GM13977 (cell line): ENCODE results near the gene TSPAN15.
"Not testable (repeated sequence)": the region's sequence is repeated elsewhere in the genome, so short reads cannot be mapped to it uniquely, and the experiment has no call there.

Experiments
- DNase-seq: peaks from one replicate; pipeline ENCODE4 v3.0.0; 2012; ENCODE audit warnings: low spot score
- in situ Hi-C: fragments of 300-500 bp; cut with MboI; formaldehyde crosslinking; loops from one replicate; pipeline ENCODE4 v1.12.0; 2022; ENCODE audit warnings: low sequenced_read_pairs, low pct_unique_long_range_greater_than_20kb, mixed read lengths, inconsistent platforms; ENCODE audit not compliant: unreplicated experiment
- TF ChIP-seq, protein P1 (sequence below): IDR thresholded peaks from 2 replicates; pipeline ENCODE4 v1.5.1; 2012; ENCODE audit warnings: mild to moderate bottlenecking, control low read depth; ENCODE audit not compliant: insufficient read depth; ENCODE audit errors: extremely low read depth, missing control alignments

Gene TSPAN15

GRCh38 chr10:69481811-69482524, 30.7 kb downstream of the TSPAN15 start:
- in situ Hi-C loops, result no loop called here
- DNase-seq, result no peak
- TF ChIP-seq, protein P1, sequence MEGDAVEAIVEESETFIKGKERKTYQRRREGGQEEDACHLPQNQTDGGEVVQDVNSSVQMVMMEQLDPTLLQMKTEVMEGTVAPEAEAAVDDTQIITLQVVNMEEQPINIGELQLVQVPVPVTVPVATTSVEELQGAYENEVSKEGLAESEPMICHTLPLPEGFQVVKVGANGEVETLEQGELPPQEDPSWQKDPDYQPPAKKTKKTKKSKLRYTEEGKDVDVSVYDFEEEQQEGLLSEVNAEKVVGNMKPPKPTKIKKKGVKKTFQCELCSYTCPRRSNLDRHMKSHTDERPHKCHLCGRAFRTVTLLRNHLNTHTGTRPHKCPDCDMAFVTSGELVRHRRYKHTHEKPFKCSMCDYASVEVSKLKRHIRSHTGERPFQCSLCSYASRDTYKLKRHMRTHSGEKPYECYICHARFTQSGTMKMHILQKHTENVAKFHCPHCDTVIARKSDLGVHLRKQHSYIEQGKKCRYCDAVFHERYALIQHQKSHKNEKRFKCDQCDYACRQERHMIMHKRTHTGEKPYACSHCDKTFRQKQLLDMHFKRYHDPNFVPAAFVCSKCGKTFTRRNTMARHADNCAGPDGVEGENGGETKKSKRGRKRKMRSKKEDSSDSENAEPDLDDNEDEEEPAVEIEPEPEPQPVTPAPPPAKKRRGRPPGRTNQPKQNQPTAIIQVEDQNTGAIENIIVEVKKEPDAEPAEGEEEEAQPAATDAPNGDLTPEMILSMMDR, result no peak

- TF ChIP-seq, protein P1, result no peak
- no peak for DNase-seq
- in situ Hi-C loops, result no loop called here
Measured at GRCh38 chr10:69483963-69484362, 32.7 kb downstream of the TSPAN15 start.

GRCh38 chr10:69484736-69485135, 33.5 kb downstream of the TSPAN15 start:
- TF ChIP-seq, protein P1, result no peak
- in situ Hi-C loops, result no loop called here
- DNase-seq, result no peak

DNA sequence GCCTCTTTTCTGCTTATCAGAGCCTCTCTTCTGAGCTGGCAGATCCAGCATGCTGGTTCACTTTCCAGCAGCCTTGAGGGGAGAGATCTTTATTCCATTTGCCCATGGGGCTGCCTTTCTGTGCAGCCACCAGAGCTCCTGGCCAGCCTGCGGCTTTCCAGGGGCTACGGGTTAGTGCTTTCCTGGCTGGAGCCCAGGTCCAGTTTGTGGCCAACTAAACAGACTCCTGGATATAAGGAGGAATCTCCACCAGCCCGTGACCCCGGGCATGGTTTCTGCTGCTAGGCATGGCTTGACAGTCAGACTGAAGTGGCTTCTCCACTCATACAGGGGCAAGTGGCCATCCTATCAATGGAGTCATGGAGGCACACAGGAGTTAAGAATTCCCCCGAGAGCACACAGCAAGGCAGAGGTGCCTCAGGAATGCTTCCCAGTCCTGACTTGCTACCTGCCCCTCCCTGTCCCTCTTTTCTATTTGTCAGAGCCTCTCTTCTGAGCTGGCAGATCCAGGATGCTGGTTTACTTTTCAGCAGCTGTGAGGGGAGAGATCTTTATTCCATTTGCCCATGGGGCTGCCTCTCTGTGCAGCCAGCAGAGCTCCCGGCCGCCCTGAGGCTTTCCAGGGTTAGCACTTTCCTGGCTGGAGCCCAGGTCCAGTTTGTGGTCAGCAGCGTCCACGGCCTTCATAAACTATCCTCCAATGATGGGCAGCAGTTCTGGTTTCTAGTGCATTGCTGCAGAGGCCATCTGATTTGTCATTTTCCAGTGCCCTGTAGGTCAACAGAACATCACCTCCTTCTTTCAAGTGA, 35.9 kb downstream of the TSPAN15 start:
- TF ChIP-seq, protein P1, result no peak
- DNase-seq, result no peak
- in situ Hi-C loops, result no loop called here

- DNase-seq, result not testable (repeated sequence)
Measured at GRCh38 chr10:69488149-69488844, 37.0 kb downstream of the TSPAN15 start.

DNA sequence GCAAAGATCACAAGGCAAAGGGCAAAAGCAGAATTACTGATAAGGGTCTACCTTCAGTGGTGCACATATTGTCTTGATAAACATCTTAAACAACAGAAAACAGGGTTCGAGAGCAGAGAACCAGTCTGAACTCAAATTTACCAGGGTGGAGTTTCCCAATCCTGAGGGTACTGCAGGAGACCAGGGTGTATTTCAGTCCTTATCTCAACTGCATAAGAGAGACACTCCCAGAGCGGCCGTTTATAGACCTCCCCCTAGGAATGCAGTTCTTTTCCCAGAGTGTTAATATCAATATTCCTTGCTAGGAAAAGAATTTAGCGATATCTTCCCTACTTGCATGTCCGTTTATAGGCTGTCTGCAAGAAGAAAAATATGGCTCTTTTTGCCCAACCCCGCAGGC, 37.6 kb downstream of the TSPAN15 start:
- in situ Hi-C loops, DNase-seq: not testable (repeated sequence)

More at GRCh38 chr10:69488149-69488844, 37.0 kb downstream of the TSPAN15 start:
- in situ Hi-C loops, result not testable (repeated sequence)

DNA sequence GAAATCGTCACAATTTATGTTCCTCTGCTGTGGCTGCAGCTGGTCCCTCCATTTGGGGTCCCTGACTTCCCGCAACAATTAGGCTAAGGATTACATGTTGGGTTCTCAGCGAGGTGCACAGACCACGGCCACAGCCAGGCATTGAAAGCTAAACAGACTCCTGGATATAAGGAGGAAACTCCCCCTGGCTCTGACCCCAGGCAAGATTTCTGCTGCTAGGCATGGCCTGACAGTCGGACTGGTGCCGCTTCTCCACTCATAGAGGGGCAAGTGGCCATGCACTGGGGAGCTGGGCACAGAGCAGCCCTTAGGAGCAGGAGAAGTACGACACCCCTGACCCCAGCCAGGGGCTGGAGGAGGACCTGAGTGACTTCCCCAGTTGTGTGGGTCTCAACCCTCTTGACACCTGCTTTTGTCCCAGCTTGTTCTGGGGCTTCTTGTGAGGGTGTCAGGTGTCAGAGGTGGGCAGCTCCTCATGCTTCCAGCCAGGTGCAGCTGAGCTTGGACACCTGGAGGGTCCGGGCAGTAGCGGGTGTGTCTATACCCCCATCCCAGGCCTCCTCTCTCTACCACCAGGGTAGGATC, 38.3 kb downstream of the TSPAN15 start:
- TF ChIP-seq, protein P1, result no peak
- no peak for DNase-seq
- in situ Hi-C loops, result no loop called here
